Stimulated activated CD4-positive, alpha-beta T cell treated with anti-CD3 and anti-CD28 coated beads, TNF-alpha, amount 100 ng/mL, for 48 hours (primary cell): Measurements from ENCODE around the gene MGMT.

Source experiments
- DNase-seq, 3 donors: peaks; one replicate each; pipeline ENCODE4 v3.0.0-alpha.2; 2020; ENCODE audit warnings: low read depth in 3 of 3

The MGMT gene

GRCh38 chr10:129690248-129691070, 223.4 kb downstream of the MGMT start:
- DNase-seq: no peak

GRCh38 chr10:129692695-129693094, 225.7 kb downstream of the MGMT start:
- no peak for DNase-seq

- no peak for DNase-seq
Observed at GRCh38 chr10:129693382-129693781, 226.3 kb downstream of the MGMT start.

DNA sequence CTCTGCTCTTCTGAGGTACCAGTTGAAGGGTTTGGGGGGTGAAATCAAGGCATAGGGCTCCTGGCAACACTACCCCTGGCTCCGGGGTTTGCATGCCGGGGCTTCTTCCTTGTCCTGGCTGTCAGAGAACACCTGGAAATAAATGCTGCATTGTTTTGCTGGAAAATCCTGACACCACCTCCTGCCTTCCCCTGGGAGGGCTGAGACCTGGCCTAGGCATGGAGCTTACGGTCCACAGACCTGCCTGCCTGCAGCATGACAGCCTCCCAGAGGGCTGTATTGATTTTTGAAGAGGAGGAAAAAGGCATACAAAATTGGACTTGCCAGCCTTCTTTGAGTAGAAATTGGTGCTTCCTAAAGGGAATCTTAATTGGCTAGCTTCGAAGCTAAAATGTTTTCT, 227.1 kb downstream of the MGMT start:
- no peak for DNase-seq

DNA sequence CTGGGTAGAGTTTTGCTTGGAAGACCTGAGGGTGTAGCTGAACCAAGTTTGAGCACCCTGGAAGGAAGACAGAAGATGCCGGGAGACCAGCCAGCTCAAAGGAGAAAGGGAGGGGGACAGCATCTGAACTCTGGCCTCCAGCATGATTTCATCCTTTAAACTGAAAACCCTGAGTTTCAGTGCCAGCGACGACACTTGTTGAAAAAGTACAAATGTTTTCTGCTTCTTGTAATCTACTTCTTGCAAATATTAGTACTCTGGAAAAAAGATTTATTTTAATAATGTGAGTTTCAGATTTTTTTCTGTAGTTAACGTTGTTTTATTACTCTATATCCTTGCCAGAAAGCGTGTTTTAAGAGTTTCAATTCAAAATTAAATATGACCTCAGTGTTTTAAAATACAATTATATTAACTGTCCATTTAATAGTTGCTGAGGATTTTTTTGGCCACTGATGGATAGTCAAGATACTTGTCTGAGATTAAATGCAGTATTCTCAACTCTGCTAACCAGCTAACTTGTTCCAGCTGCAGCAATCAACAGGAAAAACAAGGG, 227.7 kb downstream of the MGMT start:
- DNase-seq: no peak

GRCh38 chr10:129695671-129696070, 228.6 kb downstream of the MGMT start:
- no peak for DNase-seq

DNA sequence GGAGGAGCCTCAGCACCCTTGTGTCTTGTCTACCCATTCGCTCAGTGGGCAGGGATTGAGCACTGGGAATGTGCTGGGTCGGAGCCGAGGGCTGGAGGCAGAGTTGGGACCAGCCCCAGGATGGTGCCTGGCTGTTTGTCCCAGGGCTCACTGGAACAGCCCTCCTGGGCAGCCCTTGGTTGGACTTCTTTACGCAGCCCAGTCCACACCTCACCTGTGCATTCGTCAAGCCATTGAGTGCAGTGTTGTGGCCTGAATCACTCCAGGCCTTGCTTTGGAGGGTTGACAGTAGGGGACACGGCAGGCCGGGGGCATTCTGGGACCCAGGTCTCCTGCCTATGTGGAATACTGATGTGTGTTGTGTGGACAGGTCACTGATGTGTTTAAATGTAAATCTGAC, 229.6 kb downstream of the MGMT start:
- DNase-seq: no peak

DNA sequence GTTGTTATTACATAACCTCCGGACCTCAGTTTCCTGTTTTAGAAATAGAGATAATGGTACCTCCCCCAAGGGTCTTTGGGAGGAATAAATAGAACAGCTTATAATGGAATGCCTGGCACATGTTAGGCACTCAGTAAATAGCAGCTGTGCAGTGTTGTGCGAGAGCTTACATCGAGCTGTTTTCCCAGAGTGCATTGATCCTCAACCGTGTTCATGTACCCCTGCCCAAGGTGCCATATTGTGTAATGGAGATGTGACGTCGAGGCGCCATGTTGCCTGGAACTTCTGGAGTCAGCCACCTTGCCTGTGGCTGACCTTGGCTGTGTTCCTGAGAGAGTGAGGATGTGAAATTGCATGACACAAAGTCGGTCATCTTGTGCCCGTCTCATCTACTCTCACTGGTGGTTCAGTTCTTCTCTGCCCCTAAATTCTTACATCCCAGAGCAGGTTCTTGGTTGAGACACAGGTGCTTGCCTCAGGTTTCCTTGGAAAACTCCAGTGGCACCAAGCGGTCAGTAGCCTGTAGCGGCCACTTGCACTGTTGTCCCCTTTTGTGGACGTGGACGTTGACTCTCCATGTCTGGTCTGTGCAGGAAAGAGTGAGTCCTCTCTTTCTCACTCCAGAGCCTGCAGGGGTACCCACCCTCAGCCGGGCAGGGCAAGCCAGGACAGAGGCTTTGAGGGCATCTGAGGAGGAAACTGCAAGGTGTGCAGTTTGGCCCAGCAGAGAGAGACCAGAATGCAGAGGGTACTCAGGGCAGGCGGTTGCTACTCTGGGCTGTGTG, 230.6 kb downstream of the MGMT start:
- DNase-seq: no peak

DNA sequence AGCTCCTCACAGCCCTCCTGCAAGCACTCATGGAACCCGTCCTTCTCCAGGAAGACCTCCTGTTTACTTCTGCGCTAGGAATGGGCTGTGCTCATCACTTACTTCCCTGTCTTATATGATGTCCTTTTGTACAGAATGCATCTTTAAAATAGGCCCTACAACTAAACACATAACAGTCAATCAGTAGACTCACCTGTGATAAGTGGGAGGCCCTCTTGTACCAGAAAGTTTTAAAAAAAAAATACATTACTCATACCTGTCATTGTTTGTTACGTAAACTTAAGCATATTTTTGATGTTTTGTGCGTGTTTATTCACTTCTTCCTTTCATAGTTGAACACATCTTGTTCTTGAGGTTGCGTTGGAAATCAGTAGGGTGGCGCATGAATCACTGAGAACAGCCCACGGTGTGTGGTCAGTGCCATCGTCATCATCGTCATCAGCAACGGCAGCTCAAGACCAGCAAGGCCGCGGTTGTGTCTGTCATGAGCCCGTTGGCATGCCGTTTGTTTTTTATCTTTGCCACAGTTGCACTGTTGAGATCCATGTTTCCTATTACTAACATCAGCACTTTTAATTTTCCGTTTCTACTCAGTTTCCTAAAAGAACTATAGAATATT, 232.8 kb downstream of the MGMT start:
- no peak for DNase-seq

DNA sequence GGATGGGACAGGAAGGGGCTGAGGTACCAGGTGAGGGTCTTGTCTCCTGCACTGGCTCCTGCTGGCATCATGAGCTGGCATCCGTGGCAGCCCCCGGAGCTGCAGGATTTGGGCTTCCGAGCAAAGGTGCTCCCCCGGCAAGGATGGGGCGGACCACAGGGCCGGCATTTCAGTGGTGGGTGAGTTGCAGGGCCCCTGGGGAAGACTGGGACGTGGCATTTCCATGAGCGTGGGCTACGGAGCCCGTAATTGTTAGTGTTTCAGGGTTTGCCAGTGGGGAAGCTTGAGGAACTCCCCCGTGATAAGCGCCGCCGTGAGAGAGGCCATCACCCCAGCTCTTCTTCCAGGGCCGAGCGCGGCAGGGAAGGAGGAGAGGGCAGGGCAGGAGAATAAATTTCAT, 235.6 kb downstream of the MGMT start:
- DNase-seq: no peak

DNA sequence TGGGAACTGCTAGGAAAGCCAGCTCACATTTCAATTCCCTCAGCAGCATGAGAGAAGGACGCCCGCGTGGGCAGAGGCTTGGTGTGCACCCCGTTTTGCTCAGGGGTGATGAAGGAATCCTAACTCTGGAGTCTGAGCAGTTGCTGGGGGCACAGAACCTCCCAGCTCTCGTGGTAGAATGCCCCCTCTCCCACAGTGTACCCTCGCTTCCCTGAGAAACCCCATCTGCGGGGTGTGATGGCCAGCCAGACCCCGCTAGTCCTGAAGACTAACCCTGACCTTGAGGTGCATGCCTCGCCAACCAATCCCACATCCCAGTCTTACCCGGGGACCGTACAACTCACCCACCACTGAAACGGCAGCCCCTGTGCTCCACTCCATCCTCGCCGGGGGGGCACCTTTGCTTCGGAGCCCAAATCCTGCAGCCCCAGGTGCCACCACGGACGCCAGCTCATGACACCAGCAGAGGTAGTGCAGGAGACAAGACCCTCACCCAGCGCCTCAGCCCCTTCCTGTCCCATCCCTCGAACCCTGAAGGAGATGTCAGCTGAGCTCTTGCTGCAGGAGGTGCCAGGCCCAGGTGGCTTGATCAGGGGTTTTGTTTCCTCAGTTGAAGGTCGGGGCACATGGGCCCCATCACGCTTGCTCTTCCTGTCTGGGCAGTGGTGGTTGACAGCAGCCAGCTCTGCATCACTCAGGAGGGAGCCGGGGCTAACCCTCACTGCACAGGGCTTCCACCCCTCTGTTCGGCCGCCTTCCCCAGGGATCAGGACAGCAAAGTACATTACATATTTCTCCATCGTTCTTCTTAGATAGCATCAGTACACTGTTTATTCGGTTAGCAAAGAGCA, 236.5 kb downstream of the MGMT start:
- DNase-seq: no peak

DNA sequence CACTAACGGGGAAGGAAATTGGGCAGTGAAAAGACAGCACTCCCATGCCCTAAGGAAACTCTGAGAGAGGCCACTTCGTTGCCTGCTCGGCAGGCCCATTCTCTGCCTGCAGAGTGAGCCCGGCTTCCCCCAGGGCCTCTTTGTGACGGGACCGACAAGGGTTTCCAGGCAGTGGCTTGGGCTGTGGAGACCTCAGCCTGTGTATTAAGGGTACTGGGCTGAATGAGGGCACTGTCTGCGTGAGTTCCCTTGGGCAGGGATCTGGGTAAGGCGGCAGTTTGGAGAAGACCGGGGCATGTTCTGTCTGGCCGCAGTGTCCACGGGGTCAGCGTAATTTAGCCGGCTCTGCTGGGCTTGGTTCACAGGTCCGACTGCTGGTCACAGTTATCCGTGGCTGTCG, 237.2 kb downstream of the MGMT start:
- DNase-seq: no peak

- DNase-seq: no peak
Observed at GRCh38 chr10:129704786-129705525, 237.9 kb downstream of the MGMT start.

GRCh38 chr10:129705676-129706075, 238.6 kb downstream of the MGMT start:
- DNase-seq: no peak

DNA sequence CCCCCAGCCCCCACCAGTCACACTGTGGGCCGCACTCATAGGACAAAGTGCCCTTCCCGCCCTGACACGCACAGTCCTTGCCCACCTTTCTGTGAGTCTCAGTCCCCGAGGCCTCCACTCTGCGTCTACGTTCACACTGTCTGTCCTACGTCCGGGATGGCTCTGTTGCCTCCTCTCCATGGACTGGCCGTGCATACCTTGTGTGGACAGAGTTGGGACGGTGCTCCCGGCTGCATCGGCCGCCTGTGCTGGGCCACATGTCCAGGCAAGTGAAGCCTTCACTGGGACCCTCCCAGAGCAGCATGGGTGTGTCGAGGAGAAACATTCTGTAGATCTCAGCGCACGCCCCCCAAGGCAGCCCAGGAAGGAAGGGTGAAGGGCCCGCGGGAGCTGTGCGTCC, 239.0 kb downstream of the MGMT start:
- no peak for DNase-seq

DNA sequence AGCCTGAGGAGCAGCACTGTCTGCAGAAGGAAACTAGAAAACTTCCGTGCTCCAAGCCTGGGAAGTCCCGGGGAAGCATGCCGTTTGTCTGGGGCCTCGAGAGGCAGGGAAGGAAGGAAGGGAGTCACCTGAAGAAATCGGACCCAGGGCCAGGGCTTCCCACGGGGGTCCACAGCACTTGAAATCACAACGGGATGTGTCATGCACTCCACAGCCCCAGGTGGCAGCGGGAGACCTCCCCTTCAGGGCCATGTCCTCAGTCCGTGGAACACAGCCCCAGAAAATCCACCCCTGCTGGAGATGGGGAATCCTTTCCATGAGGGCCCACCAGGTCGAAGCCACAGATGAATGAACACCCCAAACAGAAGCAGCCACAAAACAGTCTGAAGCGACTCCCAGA, 239.5 kb downstream of the MGMT start:
- no peak for DNase-seq

- DNase-seq: no peak
Observed at GRCh38 chr10:129707406-129708388, 240.7 kb downstream of the MGMT start.

DNA sequence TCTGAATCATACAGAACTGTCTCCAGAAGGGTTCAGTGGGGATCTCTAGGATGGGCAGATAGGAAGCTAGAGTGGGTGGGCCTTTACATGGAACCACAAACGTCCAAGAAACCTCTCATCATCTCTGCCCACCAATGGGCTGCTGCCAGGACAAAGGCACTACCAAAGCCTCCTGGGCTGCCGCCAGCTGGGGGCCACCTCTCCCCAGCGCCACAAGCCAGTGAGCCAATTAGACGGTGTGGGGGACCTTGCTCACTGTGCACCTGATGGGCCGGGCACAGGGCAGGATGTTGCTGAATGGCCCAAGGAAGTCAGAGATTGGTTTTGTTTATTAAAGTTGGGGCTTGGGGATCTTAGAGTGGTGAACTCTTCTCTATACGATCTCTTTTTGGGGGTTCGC, 242.1 kb downstream of the MGMT start:
- DNase-seq: no peak
